Gastrocnemius medialis (tissue), 4 donors: ENCODE measurements around the gene NFS1. TPM values are rescaled to one million over a fixed set of nuclear protein-coding genes. Genes with fewer than 3 reads are reported as not detected.

Experiments used
- ATAC-seq, 2 donors: fragments of 150-250 bp; one replicate each; pipeline ENCODE4 v1.9.1; 2016
- DNase-seq, 2 donors: peaks; one replicate each; pipeline ENCODE4 v3.0.0-alpha.2; 2019
- H3K27ac ChIP-seq, 4 donors: fragments of 200-600 bp; sonication (generic); 1 replicate in 1 of 4; 2 replicates in 3 of 4; pipeline ENCODE4 v1.5.1; 2016 to 2018; ENCODE audit warnings: mild to moderate bottlenecking in 2 of 4, moderate library complexity in 1 of 4
- H3K27me3 ChIP-seq, 3 donors: fragments of 200-600 bp; sonication (generic) in 2 of 3; 1 replicate in 1 of 3; 2 replicates in 2 of 3; pipeline versions ENCODE4 v1.5.1 to v1.6.0; 2016 to 2019; ENCODE audit warnings: mild to moderate bottlenecking in 1 of 3, moderate library complexity in 1 of 3
- H3K36me3 ChIP-seq, 2 donors: fragments of 200-600 bp; sonication (generic) in 1 of 2; one replicate each; pipeline ENCODE4 v1.5.1; 2017 to 2018
- H3K4me1 ChIP-seq, 2 donors: fragments of 200-600 bp; sonication (generic) in 1 of 2; one replicate each; pipeline ENCODE4 v1.5.1; 2016 to 2017; ENCODE audit warnings: mild to moderate bottlenecking in 2 of 2
- H3K4me3 ChIP-seq, 4 donors: fragments of 200-600 bp; sonication (generic) in 3 of 4; 1 replicate in 1 of 4; 2 replicates in 3 of 4; pipeline ENCODE4 v1.5.1; 2016 to 2019; ENCODE audit warnings: mild to moderate bottlenecking in 2 of 4
- H3K9me3 ChIP-seq, 3 donors: fragments of 200-600 bp; sonication (generic) in 2 of 3; 1 replicate in 1 of 3; 2 replicates in 2 of 3; pipeline ENCODE4 v1.5.1; 2016 to 2019
- CTCF ChIP-seq, 5 experiments: fragments of 450-650 bp in 3 of 5; fragments of 200-600 bp in 2 of 5; sonication (generic) in 2 of 5; IDR thresholded peaks in 4 of 5; conservative IDR thresholded peaks in 1 of 5; 1 replicate in 4 of 5; 2 replicates in 1 of 5; pipeline ENCODE4 v1.5.1; 2016 to 2019; ENCODE audit warnings: antibody characterized with exemption in 5 of 5, mild to moderate bottlenecking in 3 of 5, moderate library complexity in 3 of 5
- POLR2A ChIP-seq, 2 donors: fragments of 450-650 bp; IDR thresholded peaks; one replicate each; pipeline ENCODE4 v1.6.1; 2017; ENCODE audit warnings: antibody characterized with exemption in 2 of 2, mild to moderate bottlenecking in 2 of 2, moderate library complexity in 2 of 2
- in situ Hi-C, 4 donors: fragments of 200-750 bp; cut with MboI; loops; one replicate each; pipeline versions ENCODE4 v1.15.0 to v1.8.0; 2017; ENCODE audit warnings: low sequenced_read_pairs in 4 of 4
- intact Hi-C: fragments of 100-400 bp; cut with DNase I; formaldehyde crosslinking; loops from one replicate; pipeline ENCODE4 v1.15.1; 2023; ENCODE audit warnings: low total_unique reads
- total RNA-seq, 4 donors: library from RNA; depleted of rRNA; stranded (reverse); fragments of >200 nt; gene quantifications; one replicate each; pipeline versions ENCODE4 v1.1.0 to v1.2.3, GENCODE V29; 2016

Gene NFS1
- total RNA-seq, 4 donors from 2014 or later = 31.5 to 85.8 (median 37.2) TPM

- no peak overlapping the region for H3K4me3 ChIP-seq
- DNase-seq (no peak), ATAC-seq (no peak)
- intact Hi-C loops = no loop called here
- H3K4me1 ChIP-seq = peaks cover 31 to 49% of the 10 kb centered on the region in 2 donors
- no peak overlapping the region for H3K27ac ChIP-seq
- in situ Hi-C loops = no loop called here
- H3K27me3 ChIP-seq = no peaks in the 10 kb centered on the region
- no peak for TF ChIP-seq POLR2A (IDR thresholded peaks at IDR 0.05)
- no peak for TF ChIP-seq CTCF (IDR thresholded peaks at IDR 0.05 in 4 of 5, conservative IDR thresholded peaks at IDR 0.05 in 1 of 5)
- H3K36me3 ChIP-seq = no peaks in the 10 kb centered on the region
- H3K9me3 ChIP-seq = no peaks in the 10 kb centered on the region
These were observed 57.4 kb downstream of the NFS1 start for GRCh38 chr20:35641743-35642142.

GRCh38 chr20:35640724-35641123, 58.4 kb downstream of the NFS1 start:
- TF ChIP-seq POLR2A (IDR thresholded peaks at IDR 0.05) = no peak
- no peak for TF ChIP-seq CTCF (IDR thresholded peaks at IDR 0.05 in 4 of 5, conservative IDR thresholded peaks at IDR 0.05 in 1 of 5)
- H3K4me3 ChIP-seq = no peak overlapping the region
- intact Hi-C loops = no loop called here
- no peak for ATAC-seq
- H3K4me1 ChIP-seq = peaks cover 38 to 58% of the 10 kb centered on the region in 2 donors
- no peaks in the 10 kb centered on the region for H3K36me3 ChIP-seq
- no peak overlapping the region for H3K27ac ChIP-seq
- no peak for DNase-seq
- H3K9me3 ChIP-seq = no peaks in the 10 kb centered on the region
- H3K27me3 ChIP-seq = no peaks in the 10 kb centered on the region
- in situ Hi-C loops = no loop called here

GRCh38 chr20:35638751-35639150, 60.4 kb downstream of the NFS1 start:
- no peaks in the 10 kb centered on the region for H3K36me3 ChIP-seq
- H3K4me3 ChIP-seq = no peak overlapping the region
- peaks cover 39 to 54% of the 10 kb centered on the region in 2 donors for H3K4me1 ChIP-seq
- intact Hi-C loops = no loop called here
- TF ChIP-seq POLR2A (IDR thresholded peaks at IDR 0.05) (no peak), CTCF (IDR thresholded peaks at IDR 0.05 in 4 of 5, conservative IDR thresholded peaks at IDR 0.05 in 1 of 5) (no peak)
- in situ Hi-C loops = no loop called here
- no peak for DNase-seq
- H3K27ac ChIP-seq = no peak overlapping the region
- no peaks in the 10 kb centered on the region for H3K9me3 ChIP-seq
- no peak for ATAC-seq
- no peaks in the 10 kb centered on the region for H3K27me3 ChIP-seq

- ATAC-seq = peak in 1 of 2 donors; percentile 16
- H3K4me3 ChIP-seq = no peak overlapping the region
- in situ Hi-C loops (no loop called here), intact Hi-C loops (no loop called here)
- H3K9me3 ChIP-seq = no peaks in the 10 kb centered on the region
- no peak for DNase-seq
- H3K36me3 ChIP-seq = peaks cover 0 to 4% of the 10 kb centered on the region in 2 donors
- H3K4me1 ChIP-seq = peaks cover 36 to 44% of the 10 kb centered on the region in 2 donors
- TF ChIP-seq POLR2A (IDR thresholded peaks at IDR 0.05) = no peak
- H3K27me3 ChIP-seq = no peaks in the 10 kb centered on the region
- H3K27ac ChIP-seq = no peak overlapping the region
These were observed 61.9 kb downstream of the NFS1 start for GRCh38 chr20:35637276-35637675.

GRCh38 chr20:35636095-35636494, 63.1 kb downstream of the NFS1 start:
- in situ Hi-C loops = no loop called here
- no peaks in the 10 kb centered on the region for H3K9me3 ChIP-seq
- H3K27ac ChIP-seq = no peak overlapping the region
- no peaks in the 10 kb centered on the region for H3K27me3 ChIP-seq
- TF ChIP-seq CTCF (IDR thresholded peaks at IDR 0.05 in 4 of 5, conservative IDR thresholded peaks at IDR 0.05 in 1 of 5) (no peak), POLR2A (IDR thresholded peaks at IDR 0.05) (no peak)
- no peak overlapping the region for H3K4me3 ChIP-seq
- ATAC-seq (peak in 1 of 2 donors; percentile 33), DNase-seq (no peak)
- intact Hi-C loops = no loop called here
- peaks cover 31 to 35% of the 10 kb centered on the region in 2 donors for H3K4me1 ChIP-seq
- H3K36me3 ChIP-seq = peaks cover 0 to 16% of the 10 kb centered on the region in 2 donors
